Neural progenitor cell (in vitro differentiated cells): Measurements from ENCODE around the gene EHMT1. TPM values are rescaled to one million over a fixed set of nuclear protein-coding genes. Genes with fewer than 3 reads are reported as not detected.
A peak's percentile ranks its signal among the peaks of the same experiment; 100 is the strongest.

Experiments
- DNase-seq: peaks from one replicate; pipeline ENCODE4 v3.0.0-alpha.2; 2016; ENCODE audit warnings: low spot score
- H2AFZ ChIP-seq: fragments of 200-600 bp; sonication (generic); replicated peaks from 2 replicates; pipeline ENCODE4 v1.6.1; 2016; ENCODE audit warnings: antibody characterized with exemption
- H3F3A ChIP-seq: fragments of 200-600 bp; sonication (generic); 2 replicates; pipeline ENCODE4 v1.6.1; 2016; ENCODE audit warnings: antibody characterized with exemption, low read depth
- H3K27ac ChIP-seq: fragments of 200-600 bp; sonication (generic); 2 replicates; pipeline ENCODE4 v1.5.1; 2016; ENCODE audit warnings: mild to moderate bottlenecking
- H3K27me3 ChIP-seq: fragments of 200-600 bp; sonication (generic); 2 replicates; pipeline ENCODE4 v1.6.1; 2016; ENCODE audit warnings: mild to moderate bottlenecking, moderate library complexity
- H3K36me3 ChIP-seq: fragments of 200-600 bp; sonication (generic); 2 replicates; pipeline ENCODE4 v1.5.1; 2016
- H3K4me1 ChIP-seq: fragments of 200-600 bp; sonication (generic); 2 replicates; pipeline ENCODE4 v1.6.1; 2016; ENCODE audit warnings: mixed run types
- H3K4me2 ChIP-seq: fragments of 200-600 bp; sonication (generic); 2 replicates; pipeline ENCODE4 v1.6.1; 2016
- H3K4me3 ChIP-seq: fragments of 200-600 bp; sonication (generic); 2 replicates; pipeline ENCODE4 v1.5.1; 2016
- H3K79me2 ChIP-seq: fragments of 200-600 bp; sonication (generic); 2 replicates; pipeline ENCODE4 v1.6.1; 2016; ENCODE audit warnings: low read depth
- H3K9ac ChIP-seq: fragments of 200-600 bp; sonication (generic); 2 replicates; pipeline ENCODE4 v1.6.1; 2016
- H3K9me3 ChIP-seq: fragments of 200-600 bp; sonication (generic); 2 replicates; pipeline ENCODE4 v1.5.1; 2016; ENCODE audit warnings: low read depth
- H4K20me1 ChIP-seq: fragments of 200-600 bp; sonication (generic); 2 replicates; pipeline ENCODE4 v1.6.1; 2016; ENCODE audit warnings: low read depth
- H3K27ac Mint-ChIP-seq: 3 replicates; pipeline ENCODE4 v1.8.0; 2021; ENCODE audit warnings: mixed read lengths
- H3K27me3 Mint-ChIP-seq: 2 replicates; pipeline ENCODE4 v1.8.0; 2022; ENCODE audit warnings: low read depth, mild to moderate bottlenecking, inconsistent platforms, moderate library complexity, mixed read lengths; ENCODE audit not compliant: insufficient read depth
- H3K36me3 Mint-ChIP-seq: 3 replicates; pipeline ENCODE4 v1.8.0; 2021; ENCODE audit warnings: mixed read lengths
- H3K4me1 Mint-ChIP-seq: 3 replicates; pipeline ENCODE4 v1.8.0; 2021; ENCODE audit warnings: mixed read lengths
- H3K4me3 Mint-ChIP-seq: 3 replicates; pipeline ENCODE4 v1.8.0; 2021; ENCODE audit warnings: mild to moderate bottlenecking, moderate library complexity, mixed read lengths
- H3K9me3 Mint-ChIP-seq: 3 replicates; pipeline ENCODE4 v1.8.0; 2020; ENCODE audit warnings: mixed read lengths
- EZH2 ChIP-seq: fragments of 200-600 bp; sonication (generic); IDR thresholded peaks from 2 replicates; pipeline ENCODE4 v1.6.1; 2017; ENCODE audit warnings: antibody characterized with exemption, mild to moderate bottlenecking, moderate library complexity
- EZH2phosphoT487 ChIP-seq: fragments of 200-600 bp; sonication (generic); IDR thresholded peaks from 2 replicates; pipeline ENCODE4 v1.6.1; 2017; ENCODE audit warnings: antibody characterized with exemption
- total RNA-seq: library from RNA; depleted of rRNA; stranded (reverse); fragments of >200 nt; gene quantifications from 2 replicates; pipeline ENCODE4 v1.2.3, GENCODE V29; 2015; ENCODE audit warnings: low replicate concordance
- TF ChIP-seq, protein P1 (sequence below): fragments of 200-600 bp; sonication (generic); IDR thresholded peaks from 2 replicates; pipeline ENCODE4 v1.5.1; 2017; ENCODE audit warnings: antibody characterized with exemption, mild to moderate bottlenecking

The EHMT1 gene
- total RNA-seq, 1 donor from 2014 or later = 47.8 TPM

- TF ChIP-seq EZH2phosphoT487 (no peak), EZH2 (no peak)
- TF ChIP-seq, protein P1, sequence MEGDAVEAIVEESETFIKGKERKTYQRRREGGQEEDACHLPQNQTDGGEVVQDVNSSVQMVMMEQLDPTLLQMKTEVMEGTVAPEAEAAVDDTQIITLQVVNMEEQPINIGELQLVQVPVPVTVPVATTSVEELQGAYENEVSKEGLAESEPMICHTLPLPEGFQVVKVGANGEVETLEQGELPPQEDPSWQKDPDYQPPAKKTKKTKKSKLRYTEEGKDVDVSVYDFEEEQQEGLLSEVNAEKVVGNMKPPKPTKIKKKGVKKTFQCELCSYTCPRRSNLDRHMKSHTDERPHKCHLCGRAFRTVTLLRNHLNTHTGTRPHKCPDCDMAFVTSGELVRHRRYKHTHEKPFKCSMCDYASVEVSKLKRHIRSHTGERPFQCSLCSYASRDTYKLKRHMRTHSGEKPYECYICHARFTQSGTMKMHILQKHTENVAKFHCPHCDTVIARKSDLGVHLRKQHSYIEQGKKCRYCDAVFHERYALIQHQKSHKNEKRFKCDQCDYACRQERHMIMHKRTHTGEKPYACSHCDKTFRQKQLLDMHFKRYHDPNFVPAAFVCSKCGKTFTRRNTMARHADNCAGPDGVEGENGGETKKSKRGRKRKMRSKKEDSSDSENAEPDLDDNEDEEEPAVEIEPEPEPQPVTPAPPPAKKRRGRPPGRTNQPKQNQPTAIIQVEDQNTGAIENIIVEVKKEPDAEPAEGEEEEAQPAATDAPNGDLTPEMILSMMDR = peak; percentile 83
- peak; percentile 97 for DNase-seq
- no peaks in the 10 kb centered on the region for H3K9me3 ChIP-seq
- peaks cover 48% of the 10 kb centered on the region for H4K20me1 ChIP-seq
- peak within 1 kb of the TSS; percentile 98 for H3K4me2 ChIP-seq
- peaks cover 15% of the 10 kb centered on the region for H3F3A ChIP-seq
- peak within 1 kb of the TSS; percentile 71 for H3K4me3 ChIP-seq
- H3K27me3 ChIP-seq = no peaks in the 10 kb centered on the region
- peak within 1 kb of the TSS; percentile 36 for H3K27ac ChIP-seq
- Mint-ChIP-seq H3K9me3 (no peaks in the 10 kb centered on the region), H3K27ac (no peak within 1 kb of the TSS), H3K36me3 (peaks cover 29% of the 10 kb centered on the region), H3K27me3 (peaks cover 12% of the 10 kb centered on the region), H3K4me3 (peak within 1 kb of the TSS; percentile 91), H3K4me1 (peaks cover 24% of the 10 kb centered on the region)
- peaks cover 34% of the 10 kb centered on the region for H3K79me2 ChIP-seq
- H3K36me3 ChIP-seq = no peaks in the 10 kb centered on the region
- peak within 1 kb of the TSS; percentile 52 for H2AFZ ChIP-seq
- peaks cover 16% of the 10 kb centered on the region for H3K4me1 ChIP-seq
- H3K9ac ChIP-seq = peak within 1 kb of the TSS; percentile 66
These were observed 40.1 kb upstream of the EHMT1 start, which contains the start of gene DPH7 for GRCh38 chr9:137578518-137579258. Gene DPH7, minus strand, starts transcription at chr9:137578925. Its CDS starts 148 bp downstream, at chr9:137578777.

DNA sequence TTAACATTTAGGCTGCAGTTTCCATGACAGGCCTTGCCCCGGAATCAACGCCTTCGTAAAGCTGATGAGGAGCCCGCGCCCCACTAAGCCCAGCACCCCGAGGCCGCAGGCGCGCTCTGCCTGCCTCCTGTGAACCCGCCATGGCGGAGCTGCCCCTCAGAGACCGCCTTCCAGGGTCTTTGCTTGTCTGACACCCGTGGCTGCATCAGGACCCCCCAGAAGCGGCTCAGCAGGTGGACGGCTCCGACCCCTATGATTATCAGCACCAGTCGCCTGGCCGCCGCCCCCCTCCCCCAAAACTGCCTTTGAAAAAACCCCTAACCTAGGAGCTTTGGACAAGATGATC is 39.6 kb upstream of the EHMT1 start:
- Histone ChIP-seq H3K4me2 (peak overlapping the region; percentile 98), H3K27ac (peak overlapping the region; percentile 36), H3K9ac (no peak overlapping the region), H2AFZ (peak overlapping the region; percentile 52), H3K9me3 (no peaks in the 10 kb centered on the region), H3K36me3 (no peaks in the 10 kb centered on the region), H4K20me1 (peaks cover 54% of the 10 kb centered on the region), H3K27me3 (no peaks in the 10 kb centered on the region), H3K79me2 (peaks cover 34% of the 10 kb centered on the region), H3K4me1 (peaks cover 16% of the 10 kb centered on the region), H3F3A (peaks cover 15% of the 10 kb centered on the region), H3K4me3 (peak overlapping the region; percentile 71)
- Mint-ChIP-seq H3K4me1 (peaks cover 24% of the 10 kb centered on the region), H3K36me3 (peaks cover 29% of the 10 kb centered on the region), H3K9me3 (no peaks in the 10 kb centered on the region), H3K4me3 (peak overlapping the region; percentile 91), H3K27me3 (peaks cover 12% of the 10 kb centered on the region), H3K27ac (no peak overlapping the region)
- TF ChIP-seq EZH2phosphoT487 = no peak
- no peak for TF ChIP-seq EZH2
- TF ChIP-seq, protein P1 = no peak
- no peak for DNase-seq

DNA sequence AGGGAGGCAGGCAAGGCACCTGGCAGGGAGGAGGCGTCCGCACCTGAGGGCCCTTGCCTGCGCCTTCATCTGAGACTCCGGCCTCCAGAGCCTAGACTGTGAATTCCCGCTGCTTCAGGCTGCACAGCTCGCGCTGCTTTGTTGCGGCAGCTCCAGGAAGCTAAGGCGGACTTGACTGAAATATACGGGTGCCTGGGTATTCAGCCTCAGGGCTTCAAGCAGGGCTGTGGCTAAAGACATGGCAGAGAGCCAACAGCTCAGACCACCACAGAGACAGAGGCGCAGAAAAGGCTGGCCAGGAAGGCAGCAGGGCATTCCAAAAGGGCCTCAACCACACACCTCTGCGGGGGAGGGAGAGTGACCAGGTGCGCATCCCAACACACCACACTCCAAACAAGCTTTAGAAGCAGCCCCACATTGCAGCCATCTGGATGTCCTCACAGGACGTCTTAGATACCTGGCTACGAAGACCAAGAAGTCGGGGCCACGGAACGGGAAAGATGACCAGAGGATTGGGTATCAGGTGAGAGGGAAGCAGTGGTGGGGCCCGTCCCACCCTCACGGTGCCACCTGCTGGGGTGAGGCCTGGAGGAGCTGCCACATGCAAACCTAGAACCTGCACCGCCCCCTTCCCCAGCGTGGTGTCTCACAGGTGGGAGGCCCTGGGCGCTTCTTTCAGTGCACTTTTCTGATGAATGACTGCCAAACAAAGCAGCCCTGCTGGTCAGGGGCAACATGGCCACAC is 38.4 kb upstream of the EHMT1 start:
- peaks cover 31% of the 10 kb centered on the region for H3K79me2 ChIP-seq
- H3K27me3 Mint-ChIP-seq = peaks cover 10% of the 10 kb centered on the region
- no peak overlapping the region for H3K4me2 ChIP-seq
- H3K4me3 ChIP-seq = no peak overlapping the region
- TF ChIP-seq, protein P1 = no peak
- TF ChIP-seq EZH2 = no peak
- no peak for TF ChIP-seq EZH2phosphoT487
- H4K20me1 ChIP-seq = peaks cover 60% of the 10 kb centered on the region
- H3K27ac Mint-ChIP-seq = no peak overlapping the region
- H3K4me3 Mint-ChIP-seq = no peak overlapping the region
- no peak overlapping the region for H3K27ac ChIP-seq
- no peak for DNase-seq
- peaks cover 15% of the 10 kb centered on the region for H3F3A ChIP-seq
- no peak overlapping the region for H3K9ac ChIP-seq
- H3K9me3 Mint-ChIP-seq = no peaks in the 10 kb centered on the region
- peaks cover 24% of the 10 kb centered on the region for H3K4me1 Mint-ChIP-seq
- H3K36me3 ChIP-seq = no peaks in the 10 kb centered on the region
- H2AFZ ChIP-seq = no peak overlapping the region
- no peaks in the 10 kb centered on the region for H3K27me3 ChIP-seq
- peaks cover 24% of the 10 kb centered on the region for H3K36me3 Mint-ChIP-seq
- peaks cover 16% of the 10 kb centered on the region for H3K4me1 ChIP-seq
- no peaks in the 10 kb centered on the region for H3K9me3 ChIP-seq
